Upper lobe of left lung (tissue), 4 donors: Measurements from ENCODE around the gene LENEP.

ENCODE experiments used
- EP300 ChIP-seq, 4 donors: sonication (generic); formaldehyde crosslinking; IDR thresholded peaks; one replicate each; pipeline ENCODE4 v1.5.1; 2017; ENCODE audit warnings: antibody characterized with exemption in 4 of 4, control low read depth in 2 of 4
- POLR2A ChIP-seq, 4 donors: fragments of 450-650 bp; IDR thresholded peaks; one replicate each; pipeline ENCODE4 v1.5.1; 2016 to 2017; ENCODE audit warnings: antibody characterized with exemption in 4 of 4, mild to moderate bottlenecking in 2 of 4
- POLR2AphosphoS5 ChIP-seq, 2 donors: sonication (generic); formaldehyde crosslinking; IDR thresholded peaks; one replicate each; pipeline ENCODE4 v1.5.1; 2017; ENCODE audit warnings: antibody characterized with exemption in 2 of 2
- TF ChIP-seq, protein P1 (sequence below), 6 experiments: fragments of 450-650 bp in 4 of 6; fragments of 200-600 bp in 2 of 6; sonication (generic) in 2 of 6; IDR thresholded peaks; one replicate each; pipeline ENCODE4 v1.5.1; 2016 to 2019; ENCODE audit warnings: antibody characterized with exemption in 6 of 6

DNA sequence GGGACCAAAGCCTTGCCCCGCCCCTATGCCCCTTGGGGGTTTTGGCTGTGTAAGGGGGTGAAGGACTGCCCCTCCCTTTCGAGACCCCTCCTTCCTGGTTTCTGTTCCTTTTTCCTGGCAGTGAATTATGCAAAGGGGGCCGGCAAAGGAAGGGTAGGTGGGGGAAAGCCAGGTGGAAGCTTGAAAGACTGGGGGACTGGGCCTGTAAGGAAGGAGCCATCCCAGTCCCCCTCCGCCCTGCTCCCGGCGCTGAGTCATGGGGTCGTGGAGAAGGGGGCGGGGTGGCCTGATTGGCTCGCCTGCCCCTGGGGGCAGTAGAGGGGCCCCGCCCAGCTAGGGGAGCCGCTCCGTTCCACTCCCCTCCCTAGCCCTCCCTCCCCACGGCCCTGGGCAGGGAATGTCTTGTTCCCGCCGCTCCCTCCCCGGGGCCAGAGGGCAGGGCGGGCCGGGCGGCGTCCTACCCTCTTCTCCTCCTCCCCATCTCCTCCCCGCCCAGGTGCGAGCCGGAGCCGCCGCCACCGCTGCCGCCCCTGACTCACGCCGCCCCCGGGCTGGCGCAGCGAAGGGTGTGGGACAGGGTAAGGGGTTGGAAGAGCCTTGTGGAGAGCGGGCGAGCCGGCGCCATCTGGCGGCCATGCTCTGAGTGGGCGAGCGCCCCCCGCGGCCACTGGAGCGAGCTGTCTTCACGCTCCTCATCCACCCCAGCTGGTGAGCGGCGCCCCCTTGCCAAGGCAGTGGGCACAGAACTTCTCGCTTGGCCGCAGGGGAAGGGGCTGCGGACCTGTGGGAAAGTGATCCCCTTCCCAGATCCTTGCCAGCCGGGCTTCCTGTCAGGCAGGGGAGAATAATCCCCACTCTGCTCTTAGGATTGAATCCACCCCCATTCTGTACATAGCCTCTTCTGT lies 23.9 kb downstream of the LENEP start:
- TF ChIP-seq, protein P1, sequence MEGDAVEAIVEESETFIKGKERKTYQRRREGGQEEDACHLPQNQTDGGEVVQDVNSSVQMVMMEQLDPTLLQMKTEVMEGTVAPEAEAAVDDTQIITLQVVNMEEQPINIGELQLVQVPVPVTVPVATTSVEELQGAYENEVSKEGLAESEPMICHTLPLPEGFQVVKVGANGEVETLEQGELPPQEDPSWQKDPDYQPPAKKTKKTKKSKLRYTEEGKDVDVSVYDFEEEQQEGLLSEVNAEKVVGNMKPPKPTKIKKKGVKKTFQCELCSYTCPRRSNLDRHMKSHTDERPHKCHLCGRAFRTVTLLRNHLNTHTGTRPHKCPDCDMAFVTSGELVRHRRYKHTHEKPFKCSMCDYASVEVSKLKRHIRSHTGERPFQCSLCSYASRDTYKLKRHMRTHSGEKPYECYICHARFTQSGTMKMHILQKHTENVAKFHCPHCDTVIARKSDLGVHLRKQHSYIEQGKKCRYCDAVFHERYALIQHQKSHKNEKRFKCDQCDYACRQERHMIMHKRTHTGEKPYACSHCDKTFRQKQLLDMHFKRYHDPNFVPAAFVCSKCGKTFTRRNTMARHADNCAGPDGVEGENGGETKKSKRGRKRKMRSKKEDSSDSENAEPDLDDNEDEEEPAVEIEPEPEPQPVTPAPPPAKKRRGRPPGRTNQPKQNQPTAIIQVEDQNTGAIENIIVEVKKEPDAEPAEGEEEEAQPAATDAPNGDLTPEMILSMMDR (IDR thresholded peaks at IDR 0.05) = peak; percentile 97 to 100 (median 99)
- TF ChIP-seq POLR2AphosphoS5 (IDR thresholded peaks at IDR 0.05) (peak; percentile 80 to 83), POLR2A (IDR thresholded peaks at IDR 0.05) (peak in 1 of 4 donors; percentile 63), EP300 (IDR thresholded peaks at IDR 0.05) (peak in 2 of 4 donors; percentile 66 to 81)
